ENCODE results near the gene PCDHB7. TPM values are rescaled to one million over a fixed set of nuclear protein-coding genes. Genes with fewer than 3 reads are reported as not detected.
"Not testable (repeated sequence)": the region's sequence is repeated elsewhere in the genome, so short reads cannot be mapped to it uniquely, and the experiment has no call there.

PCDHB7 gene
- total RNA-seq, 1 experiment from 2014 or later: not detected

DNA sequence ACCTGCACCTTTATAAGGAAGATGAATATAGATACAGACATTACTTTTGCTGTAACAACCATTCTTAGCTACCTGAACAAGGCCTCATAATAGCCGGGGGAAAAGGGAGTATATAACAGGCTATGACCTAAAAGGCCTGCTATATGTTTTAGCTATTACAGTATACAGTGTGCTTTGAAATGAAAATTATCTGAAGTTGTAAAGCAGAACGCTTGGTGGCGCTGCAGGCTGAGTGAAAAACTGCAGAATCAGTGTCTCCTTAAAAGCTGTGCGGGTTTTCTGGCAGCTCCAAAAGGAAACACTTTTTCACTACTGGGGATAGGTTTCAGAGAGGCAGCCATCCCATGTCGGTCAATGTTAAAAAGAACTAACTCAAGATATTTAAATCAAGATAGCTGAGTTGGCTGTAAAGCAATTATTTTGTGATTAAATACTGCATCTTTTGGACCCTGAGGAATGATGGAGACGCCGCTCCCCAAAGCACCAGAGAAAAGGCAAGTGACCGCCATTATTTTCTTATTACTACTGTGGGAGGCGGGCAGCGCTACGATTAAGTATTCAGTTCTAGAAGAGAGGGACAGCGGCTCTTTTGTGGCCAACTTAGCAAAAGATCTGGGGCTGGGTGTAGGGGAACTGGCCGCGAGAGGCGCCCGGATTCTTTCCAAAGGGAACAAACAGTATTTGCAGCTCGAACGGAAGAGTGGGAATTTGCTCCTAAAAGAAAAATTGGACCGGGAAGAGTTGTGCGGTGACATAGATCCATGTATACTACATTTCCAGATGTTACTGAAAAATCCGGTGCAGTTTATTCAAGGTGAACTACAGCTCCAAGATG, 16.7 kb upstream of the PCDHB7 start:
- H3K9me3 ChIP-seq: 0 out of 2 replicates have a peak, but pooled peaks cover 4% of the 10 kb centered on the region
- H3K4me1 ChIP-seq: no peaks in the 10 kb centered on the region
- H3K4me3 ChIP-seq (ENCODE audit: low read depth, low read length): no peak overlapping the region
- Mint-ChIP-seq H3K27me3 (ENCODE audit: insufficient read depth, unreplicated experiment) (no peaks in the 10 kb centered on the region), H3K36me3 (ENCODE audit: insufficient read depth, unreplicated experiment) (no peaks in the 10 kb centered on the region), H3K27ac (ENCODE audit: unreplicated experiment) (no peak overlapping the region), H3K4me3 (ENCODE audit: unreplicated experiment) (no peak overlapping the region), H3K4me1 (ENCODE audit: low read depth, unreplicated experiment) (no peaks in the 10 kb centered on the region), H3K9me3 (ENCODE audit: unreplicated experiment) (peaks cover 32% of the 10 kb centered on the region)
- no peak for DNase-seq
- POLR2A ChIA-PET: no interaction called here
- H3K36me3 ChIP-seq (ENCODE audit: control insufficient read depth, insufficient read depth, low read length): no peaks in the 10 kb centered on the region
- intact Hi-C loops (cut with micrococcal nuclease; ENCODE audit: unreplicated experiment): no loop called here
- CTCF ChIA-PET: interaction anchor here (0.8 kb wide), 1 partner anchor 164 kb away, joined by 3 read pairs; the partner anchor contains the start of gene TAF7
- BruUV-seq (replicated peaks): no TSS peak
- TF ChIP-seq, protein P1, sequence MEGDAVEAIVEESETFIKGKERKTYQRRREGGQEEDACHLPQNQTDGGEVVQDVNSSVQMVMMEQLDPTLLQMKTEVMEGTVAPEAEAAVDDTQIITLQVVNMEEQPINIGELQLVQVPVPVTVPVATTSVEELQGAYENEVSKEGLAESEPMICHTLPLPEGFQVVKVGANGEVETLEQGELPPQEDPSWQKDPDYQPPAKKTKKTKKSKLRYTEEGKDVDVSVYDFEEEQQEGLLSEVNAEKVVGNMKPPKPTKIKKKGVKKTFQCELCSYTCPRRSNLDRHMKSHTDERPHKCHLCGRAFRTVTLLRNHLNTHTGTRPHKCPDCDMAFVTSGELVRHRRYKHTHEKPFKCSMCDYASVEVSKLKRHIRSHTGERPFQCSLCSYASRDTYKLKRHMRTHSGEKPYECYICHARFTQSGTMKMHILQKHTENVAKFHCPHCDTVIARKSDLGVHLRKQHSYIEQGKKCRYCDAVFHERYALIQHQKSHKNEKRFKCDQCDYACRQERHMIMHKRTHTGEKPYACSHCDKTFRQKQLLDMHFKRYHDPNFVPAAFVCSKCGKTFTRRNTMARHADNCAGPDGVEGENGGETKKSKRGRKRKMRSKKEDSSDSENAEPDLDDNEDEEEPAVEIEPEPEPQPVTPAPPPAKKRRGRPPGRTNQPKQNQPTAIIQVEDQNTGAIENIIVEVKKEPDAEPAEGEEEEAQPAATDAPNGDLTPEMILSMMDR (IDR thresholded peaks at IDR 0.05; ENCODE audit: insufficient read depth in 1 of 2, low read depth in 1 of 2, low read length in 1 of 2, severe bottlenecking in 1 of 2, unreplicated experiment in 1 of 2): peak in 1 of 2 experiments; percentile 14
- no peaks in the 10 kb centered on the region for H3K27me3 ChIP-seq (replicated peaks; ENCODE audit: control insufficient read depth, insufficient read depth, low read length)

DNA sequence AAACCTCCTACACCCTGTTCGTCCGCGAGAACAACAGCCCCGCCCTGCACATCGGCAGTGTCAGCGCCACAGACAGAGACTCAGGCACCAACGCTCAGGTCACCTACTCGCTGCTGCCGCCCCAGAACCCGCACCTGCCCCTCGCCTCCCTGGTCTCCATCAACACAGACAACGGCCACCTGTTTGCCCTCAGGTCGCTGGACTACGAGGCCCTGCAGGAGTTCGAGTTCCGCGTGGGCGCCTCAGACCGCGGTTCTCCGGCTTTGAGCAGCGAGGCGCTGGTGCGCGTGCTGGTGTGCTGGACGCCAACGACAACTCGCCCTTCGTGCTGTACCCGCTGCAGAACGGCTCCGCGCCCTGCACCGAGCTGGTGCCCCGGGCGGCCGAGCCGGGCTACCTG, 15.1 kb upstream of the PCDHB7 start:
- H3K36me3 ChIP-seq (ENCODE audit: control insufficient read depth, insufficient read depth, low read length); H3K27me3 ChIP-seq (replicated peaks; ENCODE audit: control insufficient read depth, insufficient read depth, low read length); CTCF ChIA-PET; H3K4me3 Mint-ChIP-seq (ENCODE audit: unreplicated experiment); H3K4me3 ChIP-seq (ENCODE audit: low read depth, low read length); H3K27me3 Mint-ChIP-seq (ENCODE audit: insufficient read depth, unreplicated experiment); H3K4me1 ChIP-seq; H3K27ac Mint-ChIP-seq (ENCODE audit: unreplicated experiment); H3K4me1 Mint-ChIP-seq (ENCODE audit: low read depth, unreplicated experiment); DNase-seq; POLR2A ChIA-PET; H3K9me3 ChIP-seq; BruUV-seq (replicated peaks); intact Hi-C loops (cut with micrococcal nuclease; ENCODE audit: unreplicated experiment); H3K36me3 Mint-ChIP-seq (ENCODE audit: insufficient read depth, unreplicated experiment): not testable (repeated sequence)
- H3K9me3 Mint-ChIP-seq (ENCODE audit: unreplicated experiment): peaks cover 25% of the 10 kb centered on the region

DNA sequence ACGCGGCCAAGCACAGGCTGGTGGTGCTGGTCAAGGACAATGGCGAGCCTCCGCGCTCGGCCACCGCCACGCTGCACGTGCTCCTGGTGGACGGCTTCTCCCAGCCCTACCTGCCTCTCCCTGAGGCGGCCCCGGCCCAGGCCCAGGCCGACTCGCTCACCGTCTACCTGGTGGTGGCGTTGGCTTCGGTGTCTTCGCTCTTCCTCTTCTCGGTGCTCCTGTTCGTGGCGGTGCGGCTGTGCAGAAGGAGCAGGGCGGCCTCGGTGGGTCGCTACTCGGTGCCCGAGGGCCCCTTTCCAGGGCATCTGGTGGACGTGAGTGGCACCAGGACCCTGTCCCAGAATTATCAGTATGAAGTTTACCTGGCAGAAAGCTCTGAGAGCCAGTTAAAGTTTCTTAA, 14.5 kb upstream of the PCDHB7 start:
- H3K4me3 ChIP-seq (ENCODE audit: low read depth, low read length); H3K4me3 Mint-ChIP-seq (ENCODE audit: unreplicated experiment); H3K4me1 ChIP-seq; H3K36me3 Mint-ChIP-seq (ENCODE audit: insufficient read depth, unreplicated experiment); intact Hi-C loops (cut with micrococcal nuclease; ENCODE audit: unreplicated experiment); H3K9me3 ChIP-seq; POLR2A ChIA-PET; H3K27me3 ChIP-seq (replicated peaks; ENCODE audit: control insufficient read depth, insufficient read depth, low read length); H3K36me3 ChIP-seq (ENCODE audit: control insufficient read depth, insufficient read depth, low read length); DNase-seq; H3K27me3 Mint-ChIP-seq (ENCODE audit: insufficient read depth, unreplicated experiment); BruUV-seq (replicated peaks); H3K27ac Mint-ChIP-seq (ENCODE audit: unreplicated experiment); H3K4me1 Mint-ChIP-seq (ENCODE audit: low read depth, unreplicated experiment); CTCF ChIA-PET: not testable (repeated sequence)
- H3K9me3 Mint-ChIP-seq (ENCODE audit: unreplicated experiment): peaks cover 20% of the 10 kb centered on the region

DNA sequence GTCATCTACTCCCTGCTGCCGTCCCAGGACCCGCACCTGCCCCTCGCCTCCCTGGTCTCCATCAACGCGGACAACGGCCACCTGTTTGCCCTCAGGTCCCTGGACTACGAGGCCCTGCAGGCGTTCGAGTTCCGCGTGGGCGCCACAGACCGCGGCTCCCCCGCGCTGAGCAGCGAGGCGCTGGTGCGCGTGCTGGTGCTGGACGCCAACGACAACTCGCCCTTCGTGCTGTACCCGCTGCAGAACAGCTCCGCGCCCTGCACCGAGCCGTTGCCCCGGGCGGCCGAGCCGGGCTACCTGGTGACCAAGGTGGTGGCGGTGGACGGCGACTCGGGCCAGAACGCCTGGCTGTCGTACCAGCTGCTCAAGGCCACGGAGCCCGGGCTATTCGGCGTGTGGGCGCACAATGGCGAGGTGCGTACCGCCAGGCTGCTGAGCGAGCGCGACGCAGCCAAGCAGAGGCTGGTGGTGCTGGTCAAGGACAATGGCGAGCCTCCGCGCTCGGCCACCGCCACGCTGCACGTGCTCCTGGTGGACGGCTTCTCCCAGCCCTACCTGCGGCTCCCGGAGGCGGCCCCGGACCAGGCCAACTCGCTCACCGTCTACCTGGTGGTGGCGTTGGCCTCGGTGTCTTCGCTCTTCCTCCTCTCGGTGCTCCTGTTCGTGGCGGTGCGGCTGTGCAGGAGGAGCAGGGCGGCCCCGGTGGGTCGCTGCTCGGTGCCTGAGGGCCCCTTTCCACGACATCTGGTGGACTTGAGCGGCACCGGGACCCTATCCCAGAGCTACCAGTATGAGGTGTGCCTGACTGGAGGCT, 2.1 kb downstream of the PCDHB7 start:
- H3K36me3 Mint-ChIP-seq (ENCODE audit: insufficient read depth, unreplicated experiment); H3K36me3 ChIP-seq (ENCODE audit: control insufficient read depth, insufficient read depth, low read length); H3K4me3 Mint-ChIP-seq (ENCODE audit: unreplicated experiment); H3K27me3 ChIP-seq (replicated peaks; ENCODE audit: control insufficient read depth, insufficient read depth, low read length); CTCF ChIA-PET; intact Hi-C loops (cut with micrococcal nuclease; ENCODE audit: unreplicated experiment); H3K27me3 Mint-ChIP-seq (ENCODE audit: insufficient read depth, unreplicated experiment); H3K4me1 Mint-ChIP-seq (ENCODE audit: low read depth, unreplicated experiment); H3K4me3 ChIP-seq (ENCODE audit: low read depth, low read length); H3K4me1 ChIP-seq; DNase-seq; BruUV-seq (replicated peaks); POLR2A ChIA-PET; H3K27ac Mint-ChIP-seq (ENCODE audit: unreplicated experiment); H3K9me3 ChIP-seq: not testable (repeated sequence)
- peaks cover 18% of the 10 kb centered on the region for H3K9me3 Mint-ChIP-seq (ENCODE audit: unreplicated experiment)
